Cardiac fibroblast (primary cell): Measurements from ENCODE around the gene HCST.
"Not testable (repeated sequence)": the region's sequence is repeated elsewhere in the genome, so short reads cannot be mapped to it uniquely, and the experiment has no call there.

Experiments used
- DNase-seq, 2 donors: peaks; one replicate each; pipeline versions ENCODE4 v3.0.0 to v3.0.0-alpha.2; 2010; ENCODE audit warnings: low read depth in 2 of 2
- H3K4me3 ChIP-seq, 2 donors: replicated peaks in 1 of 2; 1 replicate in 1 of 2; 2 replicates in 1 of 2; pipeline ENCODE4 v1.5.1; 2011; ENCODE audit warnings: low read depth in 2 of 2, low read length in 2 of 2, mild to moderate bottlenecking in 2 of 2, moderate library complexity in 1 of 2
- TF ChIP-seq, protein P1 (sequence below): IDR thresholded peaks from one replicate; pipeline ENCODE4 v1.5.1; 2011; ENCODE audit warnings: low read depth, mild to moderate bottlenecking, low read length, inconsistent platforms

HCST gene

GRCh38 chr19:35869327-35870123 is 32.8 kb upstream of the HCST start:
- TF ChIP-seq, protein P1, sequence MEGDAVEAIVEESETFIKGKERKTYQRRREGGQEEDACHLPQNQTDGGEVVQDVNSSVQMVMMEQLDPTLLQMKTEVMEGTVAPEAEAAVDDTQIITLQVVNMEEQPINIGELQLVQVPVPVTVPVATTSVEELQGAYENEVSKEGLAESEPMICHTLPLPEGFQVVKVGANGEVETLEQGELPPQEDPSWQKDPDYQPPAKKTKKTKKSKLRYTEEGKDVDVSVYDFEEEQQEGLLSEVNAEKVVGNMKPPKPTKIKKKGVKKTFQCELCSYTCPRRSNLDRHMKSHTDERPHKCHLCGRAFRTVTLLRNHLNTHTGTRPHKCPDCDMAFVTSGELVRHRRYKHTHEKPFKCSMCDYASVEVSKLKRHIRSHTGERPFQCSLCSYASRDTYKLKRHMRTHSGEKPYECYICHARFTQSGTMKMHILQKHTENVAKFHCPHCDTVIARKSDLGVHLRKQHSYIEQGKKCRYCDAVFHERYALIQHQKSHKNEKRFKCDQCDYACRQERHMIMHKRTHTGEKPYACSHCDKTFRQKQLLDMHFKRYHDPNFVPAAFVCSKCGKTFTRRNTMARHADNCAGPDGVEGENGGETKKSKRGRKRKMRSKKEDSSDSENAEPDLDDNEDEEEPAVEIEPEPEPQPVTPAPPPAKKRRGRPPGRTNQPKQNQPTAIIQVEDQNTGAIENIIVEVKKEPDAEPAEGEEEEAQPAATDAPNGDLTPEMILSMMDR, result no peak
- DNase-seq, result peak; percentile 61 to 69
- H3K4me3 ChIP-seq, result peak overlapping the region in 1 of 2 donors; percentile 2

DNA sequence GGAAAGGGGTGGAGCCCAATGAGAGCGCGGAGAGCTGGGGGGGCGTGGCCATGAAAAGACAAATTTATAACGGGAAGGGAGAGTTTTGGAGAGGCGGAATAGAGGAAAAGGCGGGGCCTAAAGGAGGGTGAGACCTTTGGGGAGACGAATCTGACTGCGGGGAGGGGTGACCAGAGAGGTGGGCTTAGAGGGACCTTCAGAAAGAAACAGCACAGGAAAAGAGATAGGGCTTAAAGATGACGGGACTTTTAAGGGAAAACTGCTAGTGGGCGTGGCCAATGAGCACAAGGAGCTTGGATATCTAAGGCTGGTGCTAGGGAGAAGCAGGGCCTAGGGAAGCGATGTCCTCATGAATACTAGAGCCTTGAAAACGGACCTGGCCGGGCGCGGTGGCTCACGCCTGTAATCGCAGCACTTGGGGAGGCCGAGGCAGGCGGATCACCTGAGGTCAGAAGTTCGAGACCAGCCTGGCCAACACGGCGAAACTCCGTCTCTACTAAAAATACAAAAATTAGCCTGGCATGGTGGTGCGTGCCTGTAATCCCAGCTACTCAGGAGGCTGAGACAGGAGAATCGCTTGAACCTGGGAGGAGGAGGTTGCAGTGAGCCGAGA is 32.1 kb upstream of the HCST start:
- not testable (repeated sequence) for DNase-seq, H3K4me3 ChIP-seq

DNA sequence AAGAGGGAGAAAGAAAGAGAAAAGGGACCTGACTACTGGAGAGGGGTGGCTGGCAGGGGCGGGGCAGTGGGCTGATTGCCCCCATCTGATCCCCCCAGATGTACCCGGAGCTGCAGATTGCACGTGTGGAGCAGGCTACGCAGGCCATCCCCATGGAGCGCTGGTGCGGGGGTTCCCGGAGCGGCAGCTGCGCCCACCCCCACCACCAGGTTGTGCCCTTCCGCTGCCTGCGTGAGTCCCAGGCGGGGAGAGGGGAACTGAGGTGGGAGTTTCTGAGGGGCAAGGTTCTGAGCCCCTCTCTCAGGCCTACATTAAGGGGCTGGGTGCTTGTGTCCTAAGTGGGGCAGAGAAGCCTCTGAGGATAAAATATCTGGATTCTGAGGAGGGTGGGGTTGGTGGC is 31.5 kb upstream of the HCST start:
- TF ChIP-seq, protein P1, result no peak
- H3K4me3 ChIP-seq, result no peak overlapping the region
- no peak for DNase-seq

DNA sequence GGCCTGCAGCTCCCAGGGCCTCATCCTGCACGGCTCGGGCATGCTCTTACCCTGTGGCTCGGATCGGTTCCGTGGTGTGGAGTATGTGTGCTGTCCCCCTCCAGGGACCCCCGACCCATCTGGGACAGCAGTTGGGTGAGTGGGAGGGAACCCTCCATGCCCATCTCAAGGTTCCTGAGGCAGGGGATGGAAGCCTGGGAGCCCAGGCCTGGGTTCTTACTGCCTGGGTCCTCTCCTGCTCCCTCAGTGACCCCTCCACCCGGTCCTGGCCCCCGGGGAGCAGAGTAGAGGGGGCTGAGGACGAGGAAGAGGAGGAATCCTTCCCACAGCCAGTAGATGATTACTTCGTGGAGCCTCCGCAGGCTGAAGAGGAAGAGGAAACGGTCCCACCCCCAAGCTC is 30.7 kb upstream of the HCST start:
- TF ChIP-seq, protein P1, result no peak
- no peak for DNase-seq
- H3K4me3 ChIP-seq, result no peak overlapping the region

DNA sequence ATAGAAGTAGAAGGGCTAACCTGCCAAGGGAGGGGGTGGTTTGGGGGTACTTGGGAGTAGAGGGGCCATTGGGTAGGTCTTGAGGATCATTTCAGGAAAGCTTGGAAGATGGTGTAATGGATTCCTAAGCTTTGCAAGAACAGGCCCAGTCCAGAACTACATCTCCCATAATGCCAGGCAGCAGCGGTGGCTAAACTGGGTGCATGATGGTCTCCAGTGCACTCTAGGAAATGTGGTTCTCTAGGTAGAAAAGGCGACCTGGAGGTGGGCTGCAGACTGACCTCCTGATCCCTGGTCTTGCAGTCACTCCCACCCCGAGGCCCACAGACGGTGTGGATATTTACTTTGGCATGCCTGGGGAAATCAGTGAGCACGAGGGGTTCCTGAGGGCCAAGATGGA is 30.1 kb upstream of the HCST start:
- DNase-seq, result no peak
- no peak overlapping the region for H3K4me3 ChIP-seq
- TF ChIP-seq, protein P1, result no peak

DNA sequence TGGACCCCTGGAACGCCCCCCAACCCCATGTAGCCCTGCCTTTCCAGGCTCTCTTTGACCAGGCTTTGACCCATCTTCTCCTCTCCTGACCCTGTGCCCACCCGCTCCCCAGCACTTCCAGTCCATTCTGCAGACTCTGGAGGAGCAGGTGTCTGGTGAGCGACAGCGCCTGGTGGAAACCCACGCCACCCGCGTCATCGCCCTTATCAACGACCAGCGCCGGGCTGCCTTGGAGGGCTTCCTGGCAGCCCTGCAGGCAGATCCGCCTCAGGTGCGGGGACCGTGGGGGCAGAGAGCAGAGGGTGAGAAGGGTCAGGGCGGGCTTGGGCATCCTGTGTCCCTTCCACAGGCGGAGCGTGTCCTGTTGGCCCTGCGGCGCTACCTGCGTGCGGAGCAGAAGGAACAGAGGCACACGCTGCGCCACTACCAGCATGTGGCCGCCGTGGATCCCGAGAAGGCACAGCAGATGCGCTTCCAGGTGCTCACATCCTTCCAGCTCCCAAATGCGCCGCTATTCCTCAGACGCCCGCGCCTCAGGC is 27.9 kb upstream of the HCST start:
- TF ChIP-seq, protein P1, result no peak
- H3K4me3 ChIP-seq, result no peak overlapping the region
- DNase-seq, result no peak

- no peak for DNase-seq
- no peak overlapping the region for H3K4me3 ChIP-seq
- TF ChIP-seq, protein P1, result no peak
Measured at GRCh38 chr19:35879068-35879467, 23.3 kb upstream of the HCST start.
